CD4-positive, alpha-beta T cell treated with Interleukin-12 subunit alpha and Interleukin-12 subunit beta, for 1 hour (primary cell): Measurements from ENCODE around the gene NPL.

Experiments used
- DNase-seq: peaks from one replicate; pipeline ENCODE4 v3.0.0-alpha.2; 2020

The NPL gene

DNA sequence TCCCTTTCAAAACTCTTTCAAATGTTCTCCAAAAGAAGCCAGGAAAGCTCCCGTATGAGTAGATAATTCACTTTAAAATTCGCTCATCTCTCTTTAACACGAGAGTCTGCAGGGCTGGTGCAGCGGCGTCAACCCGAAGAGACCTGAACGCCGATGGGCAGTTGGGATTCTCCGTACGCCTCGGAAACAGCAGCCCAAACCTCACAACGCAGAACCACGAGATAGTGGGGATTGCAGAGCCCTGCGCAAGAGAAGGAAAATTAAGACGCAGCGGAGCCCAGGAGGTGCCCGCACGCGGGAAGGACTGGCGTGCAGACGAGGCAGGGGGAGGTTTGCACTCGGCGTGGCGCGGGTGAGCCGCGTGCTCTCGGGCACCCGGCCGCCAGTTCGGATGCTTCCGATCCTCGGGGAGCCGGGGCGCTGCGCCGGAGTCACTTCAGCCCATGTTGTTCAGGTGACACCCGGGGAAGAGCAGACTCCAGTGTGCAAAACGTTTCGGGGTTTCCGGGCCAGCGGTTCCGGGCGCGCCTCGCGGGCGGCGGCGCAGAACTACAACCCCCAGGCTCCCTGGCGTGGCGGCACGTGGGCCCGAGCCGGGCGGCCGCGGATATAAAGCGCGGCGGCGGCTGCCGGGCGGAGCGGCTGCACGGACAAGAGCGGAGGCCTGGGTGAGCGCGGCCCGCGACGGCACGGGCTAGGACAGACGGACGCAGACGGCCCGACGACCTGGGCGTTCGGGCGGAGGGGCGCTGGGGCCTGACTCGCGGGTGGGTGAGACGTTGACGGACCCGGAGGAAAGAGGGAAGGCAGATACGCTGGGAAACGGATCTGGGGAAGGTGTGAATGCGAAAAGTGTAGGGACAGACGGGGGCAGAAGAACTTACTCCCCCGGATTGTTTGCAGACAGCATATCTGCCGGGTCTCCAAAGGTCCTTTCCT lies at the start of gene NPL:
TSS of gene NPL (plus strand) at position 636 of the 939 bp plus-strand sequence. CDS start 4,599 bp downstream, outside the sequence.
- peak; percentile 91 for DNase-seq

- no peak for DNase-seq
Measured at GRCh38 chr1:182740120-182740519, 49.5 kb upstream of the NPL start.

DNA sequence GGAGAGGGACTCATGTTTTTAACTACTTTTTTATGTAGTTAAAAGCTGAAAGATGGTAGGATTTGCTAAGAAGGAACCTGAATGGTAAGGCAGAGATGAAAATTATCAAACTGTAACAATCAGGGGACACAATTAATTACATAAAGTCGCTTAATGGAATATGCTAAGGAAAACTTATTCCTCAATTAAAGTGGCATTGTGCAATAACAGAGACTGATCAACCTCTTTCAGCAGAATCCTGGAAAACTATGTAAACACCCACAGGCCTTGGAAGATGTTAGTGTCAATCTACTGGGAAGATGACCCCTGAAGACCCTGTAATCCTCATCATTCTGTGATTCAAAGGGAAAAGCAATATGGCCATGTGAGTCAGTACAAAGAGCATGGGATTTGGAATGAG lies 46.8 kb upstream of the NPL start:
- DNase-seq: no peak

DNA sequence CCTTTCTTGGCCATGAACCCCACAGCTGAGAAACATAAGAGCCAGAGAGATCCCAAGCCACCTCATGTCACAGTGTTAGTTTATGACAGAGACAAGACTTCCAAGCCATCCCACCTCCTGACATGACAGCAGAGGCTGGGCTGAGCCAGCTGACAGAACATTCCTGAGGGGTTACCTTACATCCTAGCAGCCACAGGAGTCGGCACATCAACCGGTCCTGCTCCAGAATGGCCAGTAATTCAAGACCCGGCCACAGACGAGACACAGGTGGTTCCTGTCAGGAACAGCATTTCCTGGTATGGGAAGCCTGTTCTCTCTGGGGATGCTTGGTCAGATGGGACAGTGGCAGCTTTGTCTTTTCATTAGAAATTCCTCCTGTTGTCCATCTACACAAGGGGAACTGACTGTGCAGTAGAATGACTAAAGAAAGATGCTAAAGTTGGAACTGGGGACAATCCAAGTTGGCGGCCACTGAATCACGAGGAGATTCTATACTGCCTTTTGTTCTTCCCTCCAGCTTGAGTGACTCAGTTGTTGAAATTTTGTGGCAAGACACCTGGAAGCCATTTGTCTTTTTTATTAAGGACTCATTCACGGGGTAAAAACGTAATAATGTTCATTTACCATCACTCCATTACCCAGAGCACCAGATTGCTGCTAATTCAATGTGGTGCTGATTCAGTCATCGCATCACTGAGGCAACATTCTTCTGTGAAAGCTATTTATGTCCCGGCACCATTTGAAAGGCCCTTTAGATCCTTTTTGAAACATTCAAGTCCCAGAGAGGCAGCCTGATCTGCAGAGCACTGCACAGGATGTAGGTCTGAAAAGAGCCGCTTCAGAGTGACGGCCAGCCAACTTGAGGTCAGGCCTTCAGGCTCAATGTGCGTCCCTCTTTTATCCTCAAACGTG lies 37.2 kb upstream of the NPL start:
- no peak for DNase-seq

DNA sequence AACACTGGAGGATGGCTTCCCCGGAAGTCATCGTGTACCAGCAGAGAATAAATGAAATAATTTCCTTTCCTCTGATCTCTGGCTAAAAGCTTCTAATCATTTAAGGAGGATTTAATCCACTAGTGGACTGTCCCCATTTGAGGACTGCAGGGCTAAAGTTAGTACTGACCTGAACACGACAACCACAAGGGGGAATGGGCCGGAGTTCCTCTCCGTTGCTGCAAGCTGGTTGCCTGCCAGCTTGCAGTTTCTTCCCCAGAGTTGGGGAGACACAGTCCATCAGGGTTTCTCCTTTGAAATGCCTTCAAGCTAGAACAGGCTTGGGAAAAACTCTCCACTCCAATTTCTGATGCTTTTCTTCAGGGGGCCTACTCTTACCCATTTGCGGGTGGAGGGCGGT lies 35.5 kb upstream of the NPL start:
- no peak for DNase-seq

DNA sequence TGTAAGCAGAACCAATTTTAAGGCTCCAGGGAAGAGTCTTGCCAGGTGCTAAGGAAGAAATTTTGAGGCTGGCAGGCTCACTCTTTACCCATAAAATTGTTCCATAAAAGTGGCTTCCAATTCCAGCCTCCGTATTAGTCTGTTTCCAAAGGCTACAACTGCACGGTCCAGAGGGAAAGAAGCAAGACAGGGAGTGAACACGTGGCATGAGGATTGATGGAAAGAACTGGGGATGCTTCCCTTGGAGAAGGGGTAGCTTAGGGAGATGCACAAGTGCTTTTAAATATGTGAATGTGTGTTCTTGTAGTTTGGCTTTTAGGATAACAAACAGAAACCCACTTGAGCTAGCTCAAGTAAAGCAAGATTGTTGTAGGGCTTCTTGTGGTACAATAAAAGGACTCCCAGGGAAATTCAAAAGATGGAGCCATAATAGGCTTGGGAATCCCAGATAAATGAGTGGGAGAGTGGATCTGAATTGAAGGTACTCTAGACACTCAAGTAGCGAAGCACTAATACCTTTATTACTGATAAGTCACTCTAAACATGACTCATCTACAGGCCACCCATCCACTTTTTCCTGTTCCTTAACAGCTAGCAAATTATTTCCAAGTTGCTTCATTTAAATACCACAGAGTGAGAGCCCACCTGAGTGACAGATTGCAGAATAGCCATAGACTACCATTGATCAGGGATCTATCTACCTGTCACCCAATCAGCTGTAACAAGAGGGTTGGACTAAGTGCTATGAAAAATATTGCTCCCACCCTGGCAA lies 34.8 kb upstream of the NPL start:
- DNase-seq: no peak

DNA sequence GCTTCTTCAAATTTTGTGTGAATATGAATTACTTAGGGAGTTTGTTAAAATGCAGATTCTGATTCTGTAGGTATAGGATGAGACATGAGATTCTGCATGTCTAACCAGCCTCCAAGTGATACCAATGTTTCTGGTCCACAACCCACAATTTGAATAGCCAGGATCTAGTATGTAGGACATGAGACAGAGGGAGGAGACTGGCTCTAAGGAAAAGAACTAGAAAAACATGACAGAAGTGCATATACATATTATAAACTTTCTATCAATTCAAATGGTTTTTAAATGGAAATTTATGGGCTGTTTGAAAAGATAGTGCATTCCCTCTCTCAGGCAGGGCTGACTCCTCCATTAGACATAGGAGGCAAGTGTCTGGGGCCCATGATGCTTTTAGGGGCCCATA lies 33.9 kb upstream of the NPL start:
- no peak for DNase-seq

GRCh38 chr1:182756423-182756822 lies 33.1 kb upstream of the NPL start:
- DNase-seq: no peak

DNA sequence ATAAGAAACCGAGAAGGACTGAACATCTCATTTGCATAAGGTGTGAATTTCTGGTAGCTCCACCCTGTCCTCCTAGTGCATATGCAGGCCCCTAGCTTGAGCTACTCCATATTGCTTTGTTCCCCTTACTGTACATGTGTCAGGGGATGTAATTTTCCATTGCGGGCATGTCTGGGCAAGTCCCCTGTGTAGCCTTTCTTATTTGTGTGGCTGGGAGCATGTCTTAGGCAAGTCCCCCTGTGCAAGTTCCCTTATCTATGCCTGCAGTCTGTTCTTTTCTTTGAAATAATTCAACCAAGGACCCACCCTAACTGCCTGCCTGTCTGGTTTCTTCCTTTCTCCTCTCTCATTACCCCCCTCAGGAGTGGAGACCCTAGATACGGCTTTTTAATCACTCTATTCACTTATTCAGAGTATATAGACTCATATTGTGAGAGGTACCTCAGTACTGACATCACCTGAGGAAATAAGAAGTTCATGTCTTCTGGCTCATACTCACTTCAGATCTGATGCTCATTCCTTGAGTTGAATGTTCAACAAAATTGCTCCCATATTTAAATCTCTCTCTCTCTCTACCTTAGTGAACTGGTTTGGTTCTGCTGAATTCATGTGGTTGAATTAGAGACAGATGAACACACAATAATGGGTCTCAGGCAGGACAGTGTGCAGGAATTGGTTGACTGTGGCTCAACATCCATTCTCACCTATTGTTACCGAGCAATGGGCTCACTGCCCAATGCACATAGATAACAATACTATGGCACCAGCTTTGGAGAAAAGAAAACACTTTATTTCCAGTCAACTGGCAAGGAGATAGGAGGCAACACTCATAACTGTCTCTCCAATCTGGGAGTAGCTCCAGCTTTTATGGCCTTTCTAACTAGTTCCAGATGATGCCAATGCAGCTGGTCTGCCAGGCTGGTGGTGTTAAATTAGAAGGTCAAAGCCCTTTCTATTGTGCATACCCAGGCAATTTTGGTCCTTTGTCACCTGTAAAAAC lies 27.9 kb upstream of the NPL start:
- no peak for DNase-seq

DNA sequence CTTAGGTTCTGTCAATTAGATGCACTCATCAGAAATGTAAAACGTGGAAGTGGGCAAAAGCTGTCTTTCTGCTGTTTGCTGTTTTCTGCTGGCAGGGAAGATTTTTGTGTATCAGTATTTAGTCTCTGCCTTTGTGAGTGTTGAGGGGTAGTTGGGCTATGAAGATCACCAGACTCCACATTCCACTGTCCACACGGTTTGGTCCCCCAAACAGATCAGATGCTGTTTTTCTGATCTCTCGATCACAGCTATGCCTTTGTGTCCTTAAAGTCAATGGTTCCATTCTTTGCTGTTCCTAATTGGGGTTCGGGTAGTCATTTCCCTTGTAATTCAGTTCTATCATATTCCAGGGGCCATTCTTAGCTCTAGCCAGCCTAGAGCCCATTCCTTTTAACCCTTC lies 27.0 kb upstream of the NPL start:
- no peak for DNase-seq

DNA sequence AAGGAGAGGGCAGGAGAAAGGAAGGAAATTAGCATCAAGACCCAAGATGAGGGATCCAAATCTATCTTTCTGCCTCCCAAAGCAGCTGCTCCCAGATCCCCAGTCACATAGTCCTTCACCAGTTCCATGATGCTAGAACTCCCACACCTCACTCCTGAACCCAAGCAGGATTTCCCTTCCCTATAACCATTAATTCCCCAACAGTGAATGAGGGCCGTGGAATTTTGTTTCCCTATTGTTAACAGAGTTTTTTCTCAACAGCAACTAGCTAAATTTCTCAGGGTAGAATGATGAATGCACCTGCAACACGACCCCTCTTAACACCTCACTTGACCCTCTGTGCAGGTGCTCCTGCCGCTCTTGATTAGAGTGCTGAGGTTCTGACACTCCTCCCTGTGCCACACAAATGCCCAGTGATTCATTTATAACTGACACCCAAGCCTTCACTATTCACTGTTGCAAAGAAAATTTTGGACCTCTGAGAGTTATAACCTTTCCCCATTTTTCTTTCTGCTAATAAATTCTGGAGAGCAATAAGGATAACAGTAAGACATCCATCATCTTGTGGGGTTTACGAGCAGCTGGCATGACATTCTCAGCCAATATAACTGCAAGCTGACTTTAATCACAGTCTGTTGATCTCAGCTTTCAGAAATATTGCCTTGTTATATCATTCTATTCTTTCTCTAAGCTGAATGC lies 25.4 kb upstream of the NPL start:
- DNase-seq: no peak

- DNase-seq: no peak
Measured at GRCh38 chr1:182765391-182765790, 24.2 kb upstream of the NPL start.

GRCh38 chr1:182766050-182766449 lies 23.5 kb upstream of the NPL start:
- DNase-seq: no peak

- DNase-seq: no peak
Measured at GRCh38 chr1:182766881-182767645, 22.5 kb upstream of the NPL start.

DNA sequence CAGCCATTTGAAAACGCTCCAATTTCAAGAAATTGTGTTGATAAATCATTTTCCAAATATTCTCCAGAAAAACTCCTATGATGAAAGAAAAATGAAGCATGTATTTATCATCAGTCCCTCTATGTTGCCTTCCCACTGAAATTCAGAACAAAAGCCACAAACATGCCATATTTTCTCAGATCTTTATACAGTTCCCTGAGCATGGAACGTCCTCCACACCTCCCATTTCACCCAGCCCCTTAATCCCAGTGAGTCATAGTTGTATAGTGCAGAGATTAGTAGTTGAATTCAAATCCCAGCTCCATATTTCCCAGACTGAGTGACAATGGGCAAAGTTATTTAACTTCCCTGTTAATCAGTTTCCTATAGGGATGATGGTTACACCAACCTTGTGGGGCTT lies 20.6 kb upstream of the NPL start:
- no peak for DNase-seq

GRCh38 chr1:182770232-182770631 lies 19.3 kb upstream of the NPL start:
- no peak for DNase-seq

GRCh38 chr1:182771187-182771984 lies 18.2 kb upstream of the NPL start:
- DNase-seq: no peak

DNA sequence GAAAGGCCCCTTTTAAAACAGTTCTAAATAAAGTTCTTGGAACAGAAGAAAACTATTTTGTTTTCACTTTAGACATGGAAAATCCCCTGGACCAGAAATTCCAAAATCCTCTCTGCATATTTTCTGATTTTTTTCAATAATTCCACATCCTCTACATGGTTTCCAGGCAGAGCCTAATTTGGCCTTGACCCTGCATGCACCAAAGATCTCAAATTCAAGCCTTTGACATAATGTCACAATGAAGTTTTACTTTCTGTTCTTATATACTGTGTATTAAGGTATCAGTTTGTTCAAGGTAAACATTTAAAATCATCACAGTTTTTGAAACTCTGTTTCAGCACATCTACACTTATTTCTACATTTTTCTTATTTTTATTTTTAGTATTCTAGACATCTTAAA lies 12.2 kb upstream of the NPL start:
- DNase-seq: no peak

- no peak for DNase-seq
Measured at GRCh38 chr1:182778862-182779261, 10.7 kb upstream of the NPL start.
